Measurements from ENCODE around the gene SGPP2.

Gene SGPP2

GRCh38 chr2:222592176-222592575 is 167.8 kb downstream of the SGPP2 start:
- no peak for DNase-seq

- no peak for DNase-seq
Observed at GRCh38 chr2:222594679-222595078, 170.3 kb downstream of the SGPP2 start.

GRCh38 chr2:222595581-222595980 is 171.2 kb downstream of the SGPP2 start:
- no peak for DNase-seq

GRCh38 chr2:222598611-222599010 is 174.3 kb downstream of the SGPP2 start:
- no peak for DNase-seq

- DNase-seq = no peak
Observed at GRCh38 chr2:222603501-222603900, 179.2 kb downstream of the SGPP2 start.

GRCh38 chr2:222604749-222605515 is 180.6 kb downstream of the SGPP2 start:
- no peak for DNase-seq

GRCh38 chr2:222606306-222606705 is 182.0 kb downstream of the SGPP2 start:
- no peak for DNase-seq

- no peak for DNase-seq
Observed at GRCh38 chr2:222608081-222608480, 183.7 kb downstream of the SGPP2 start.

GRCh38 chr2:222609381-222609780 is 185.0 kb downstream of the SGPP2 start:
- no peak for DNase-seq

Measured in activated T-cell treated with anti-CD3 and anti-CD28 coated beads for 4 hours (primary cell).